ENCODE data around the gene SLC6A19.

DNA sequence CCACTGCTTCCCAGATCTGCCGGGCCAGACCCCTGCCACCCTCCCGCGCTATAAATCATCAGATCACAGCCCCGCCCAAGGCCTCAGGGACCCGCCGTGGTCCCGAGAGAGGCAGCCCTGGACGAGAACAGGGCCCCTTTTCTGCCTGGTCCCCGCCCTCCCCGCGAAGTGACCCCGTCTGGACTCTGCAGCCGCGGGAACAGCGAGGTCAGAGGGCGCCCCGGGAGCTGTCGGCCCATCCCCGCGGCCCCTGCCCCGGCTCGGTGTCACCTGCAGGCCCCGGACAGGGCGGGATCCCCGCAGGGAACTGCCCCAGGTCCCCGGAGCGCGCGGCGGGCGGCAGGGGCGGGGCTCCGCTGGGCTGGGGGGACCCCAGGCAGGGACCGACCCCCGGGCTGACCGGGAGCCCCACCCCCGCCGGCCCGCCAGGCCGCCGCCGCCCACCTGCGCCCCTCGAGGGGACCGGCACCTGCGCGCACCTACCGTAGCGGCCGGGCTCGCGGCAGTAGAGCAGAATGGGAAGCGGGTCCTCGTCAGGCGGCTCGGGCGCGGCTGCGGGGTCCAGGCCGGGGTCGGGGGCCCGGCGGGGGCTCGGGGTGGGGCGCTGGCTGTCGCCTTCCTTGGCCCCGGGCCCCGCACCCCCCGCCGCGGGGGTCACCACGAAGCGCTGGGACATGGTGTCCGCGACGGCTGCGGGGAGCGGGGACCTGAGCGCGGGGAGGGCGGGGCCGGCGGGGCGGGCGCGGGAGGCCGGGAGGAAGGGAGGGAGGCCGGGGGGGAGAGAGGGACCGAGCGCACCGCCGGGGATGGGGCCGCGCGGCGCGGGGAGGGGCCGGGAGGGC, 46.0 kb upstream of the SLC6A19 start:
- TF ChIP-seq, protein P1, sequence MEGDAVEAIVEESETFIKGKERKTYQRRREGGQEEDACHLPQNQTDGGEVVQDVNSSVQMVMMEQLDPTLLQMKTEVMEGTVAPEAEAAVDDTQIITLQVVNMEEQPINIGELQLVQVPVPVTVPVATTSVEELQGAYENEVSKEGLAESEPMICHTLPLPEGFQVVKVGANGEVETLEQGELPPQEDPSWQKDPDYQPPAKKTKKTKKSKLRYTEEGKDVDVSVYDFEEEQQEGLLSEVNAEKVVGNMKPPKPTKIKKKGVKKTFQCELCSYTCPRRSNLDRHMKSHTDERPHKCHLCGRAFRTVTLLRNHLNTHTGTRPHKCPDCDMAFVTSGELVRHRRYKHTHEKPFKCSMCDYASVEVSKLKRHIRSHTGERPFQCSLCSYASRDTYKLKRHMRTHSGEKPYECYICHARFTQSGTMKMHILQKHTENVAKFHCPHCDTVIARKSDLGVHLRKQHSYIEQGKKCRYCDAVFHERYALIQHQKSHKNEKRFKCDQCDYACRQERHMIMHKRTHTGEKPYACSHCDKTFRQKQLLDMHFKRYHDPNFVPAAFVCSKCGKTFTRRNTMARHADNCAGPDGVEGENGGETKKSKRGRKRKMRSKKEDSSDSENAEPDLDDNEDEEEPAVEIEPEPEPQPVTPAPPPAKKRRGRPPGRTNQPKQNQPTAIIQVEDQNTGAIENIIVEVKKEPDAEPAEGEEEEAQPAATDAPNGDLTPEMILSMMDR (IDR thresholded peaks at IDR 0.05; ENCODE audit: low read depth, low read length): no peak
- no peak for TF ChIP-seq EZH2phosphoT487 (IDR thresholded peaks at IDR 0.05; ENCODE audit: low read depth)

Data from OCI-LY3 (cell line).